HFF-Myc (cell line): ENCODE data around the gene PRKCSH.

Experiments
- DNase-seq: peaks from one replicate; pipeline ENCODE4 v3.0.0-alpha.2; 2011; ENCODE audit warnings: low read depth; ENCODE audit errors: extremely low read depth
- H3K4me3 ChIP-seq: replicated peaks from 2 replicates; pipeline ENCODE4 v1.5.1; 2011; ENCODE audit warnings: low read depth, mild to moderate bottlenecking, control low read depth, low read length
- TF ChIP-seq, protein P1 (sequence below): IDR thresholded peaks from 2 replicates; pipeline ENCODE4 v1.5.1; 2012; ENCODE audit warnings: mild to moderate bottlenecking, low read depth, low read length, control low read depth; ENCODE audit errors: missing control alignments

The PRKCSH gene

DNA sequence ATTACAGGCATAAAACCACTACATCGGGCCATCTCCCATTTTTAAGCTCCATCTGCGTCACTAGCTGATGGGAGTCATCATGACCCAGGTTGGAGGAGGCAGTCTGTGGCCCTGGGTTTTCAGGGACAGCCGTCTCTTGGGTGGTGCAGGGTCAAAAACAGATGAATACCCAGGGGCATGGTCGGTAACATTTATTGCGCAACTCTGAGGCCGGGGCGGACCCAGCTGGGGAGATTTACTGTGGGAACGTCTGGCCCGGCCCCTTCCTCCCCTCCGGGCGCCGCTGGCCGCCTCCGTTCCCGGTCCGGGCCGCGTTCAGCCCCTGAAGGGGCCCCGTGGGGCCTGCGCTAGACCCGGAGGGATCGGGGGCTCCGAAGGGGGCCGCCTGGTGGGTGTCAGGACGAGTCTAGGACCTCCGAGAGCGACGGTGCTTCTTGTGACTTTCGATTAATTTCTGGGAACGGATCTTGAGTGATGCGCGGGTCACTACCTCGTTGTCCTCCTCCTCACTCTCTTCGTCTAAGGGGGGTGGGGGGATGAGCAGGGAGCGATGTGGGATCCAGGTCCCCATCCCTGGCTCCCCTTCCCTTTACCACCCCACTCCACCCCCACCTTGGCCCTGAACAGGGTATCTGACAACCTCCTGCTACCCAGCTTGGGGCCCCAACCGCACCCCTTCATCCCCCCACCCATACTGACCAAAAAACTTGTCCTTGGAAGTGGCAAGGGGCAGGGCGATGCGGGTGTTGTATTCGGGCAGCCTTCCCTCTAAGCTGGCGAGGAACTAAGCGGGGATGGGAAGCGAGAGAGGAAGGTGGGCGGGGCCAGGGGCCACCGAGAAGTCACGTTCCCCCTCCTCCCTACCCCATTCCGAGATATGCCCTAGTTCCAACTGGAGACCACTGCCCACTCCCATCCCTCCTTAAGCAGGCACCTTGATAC, 14.7 kb upstream of the PRKCSH start:
- TF ChIP-seq, protein P1, sequence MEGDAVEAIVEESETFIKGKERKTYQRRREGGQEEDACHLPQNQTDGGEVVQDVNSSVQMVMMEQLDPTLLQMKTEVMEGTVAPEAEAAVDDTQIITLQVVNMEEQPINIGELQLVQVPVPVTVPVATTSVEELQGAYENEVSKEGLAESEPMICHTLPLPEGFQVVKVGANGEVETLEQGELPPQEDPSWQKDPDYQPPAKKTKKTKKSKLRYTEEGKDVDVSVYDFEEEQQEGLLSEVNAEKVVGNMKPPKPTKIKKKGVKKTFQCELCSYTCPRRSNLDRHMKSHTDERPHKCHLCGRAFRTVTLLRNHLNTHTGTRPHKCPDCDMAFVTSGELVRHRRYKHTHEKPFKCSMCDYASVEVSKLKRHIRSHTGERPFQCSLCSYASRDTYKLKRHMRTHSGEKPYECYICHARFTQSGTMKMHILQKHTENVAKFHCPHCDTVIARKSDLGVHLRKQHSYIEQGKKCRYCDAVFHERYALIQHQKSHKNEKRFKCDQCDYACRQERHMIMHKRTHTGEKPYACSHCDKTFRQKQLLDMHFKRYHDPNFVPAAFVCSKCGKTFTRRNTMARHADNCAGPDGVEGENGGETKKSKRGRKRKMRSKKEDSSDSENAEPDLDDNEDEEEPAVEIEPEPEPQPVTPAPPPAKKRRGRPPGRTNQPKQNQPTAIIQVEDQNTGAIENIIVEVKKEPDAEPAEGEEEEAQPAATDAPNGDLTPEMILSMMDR, result no peak
- no peak for DNase-seq
- H3K4me3 ChIP-seq, result no peak overlapping the region

DNA sequence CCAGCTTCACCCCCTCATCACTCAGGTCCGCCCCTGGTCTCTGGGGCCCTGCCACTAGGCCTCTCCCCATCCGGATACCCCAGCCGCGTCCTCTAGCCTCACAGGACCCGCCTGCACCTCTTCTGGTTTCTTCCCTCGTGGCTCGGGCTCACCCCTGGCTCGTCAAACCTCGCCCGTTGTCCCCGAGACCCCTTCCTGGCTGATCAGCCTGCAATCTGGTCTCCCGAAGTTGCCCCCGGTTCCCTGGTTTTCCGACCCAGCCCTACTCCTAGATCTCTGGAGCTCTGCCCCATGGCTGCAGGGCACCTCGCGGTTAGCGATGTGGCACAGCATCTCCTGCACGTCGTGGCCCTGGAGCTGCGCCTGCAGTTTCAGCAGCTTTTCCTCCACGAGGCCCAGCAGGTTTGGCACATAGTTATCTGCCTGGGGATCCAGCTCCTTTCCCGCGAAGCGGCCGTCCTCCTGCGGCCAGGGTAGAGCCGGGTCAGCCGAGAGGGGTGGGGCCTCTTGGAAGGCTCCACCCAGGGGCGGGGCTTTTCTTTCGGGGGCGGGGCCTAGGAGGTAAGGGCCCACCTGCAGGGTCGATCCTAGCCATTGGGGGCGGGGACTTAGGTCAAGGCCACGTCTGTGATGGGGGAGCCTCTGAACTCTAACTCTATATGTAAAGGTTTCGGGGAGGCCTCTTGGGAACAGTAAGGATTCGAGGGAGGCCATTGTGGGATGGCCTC, 13.9 kb upstream of the PRKCSH start:
- TF ChIP-seq, protein P1, result no peak
- DNase-seq, result no peak
- H3K4me3 ChIP-seq, result no peak overlapping the region

DNA sequence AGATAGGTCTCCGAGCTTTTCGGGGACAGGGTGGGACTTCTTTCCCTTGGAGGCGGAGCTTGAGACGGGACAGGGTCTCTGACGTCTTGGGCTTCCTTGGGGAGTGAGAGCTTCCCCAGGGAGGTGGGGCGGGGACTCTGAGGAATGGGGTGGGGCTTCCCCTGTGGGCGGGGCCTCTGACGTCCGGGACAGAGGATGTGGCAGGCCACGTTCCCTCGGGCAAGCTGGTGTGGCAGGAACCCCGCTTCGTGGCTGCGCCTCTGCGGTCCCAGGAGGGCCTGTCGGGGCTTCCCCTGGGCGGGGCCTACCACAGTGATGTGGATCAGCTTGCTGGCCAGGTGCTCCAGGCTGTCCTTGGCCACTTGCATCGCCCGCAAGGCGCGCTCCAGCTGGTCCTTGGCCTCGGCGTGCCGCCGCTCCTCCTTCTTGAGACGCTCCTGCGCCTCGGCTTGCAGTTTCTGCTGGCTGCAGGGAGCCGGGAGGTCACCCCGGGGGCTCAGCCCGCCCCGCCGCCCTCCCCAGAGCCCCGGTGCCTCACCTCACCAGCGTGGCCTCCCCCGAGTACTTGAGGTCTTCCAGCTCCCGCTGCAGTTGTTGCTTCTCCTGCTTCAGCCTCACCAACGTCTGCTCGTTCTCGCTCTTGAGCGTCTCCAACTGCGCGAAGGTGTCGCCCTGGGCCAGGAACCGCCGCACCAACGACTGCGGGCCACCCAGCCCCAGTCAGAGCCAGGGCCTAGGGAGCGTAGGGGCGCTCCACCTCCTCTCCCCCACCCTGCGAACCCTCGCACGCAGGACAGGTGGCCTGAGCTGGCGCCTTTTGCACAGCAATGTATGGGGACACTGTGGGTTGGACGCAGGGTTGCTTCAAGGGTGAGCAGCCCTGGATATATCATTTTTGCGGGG, 13.0 kb upstream of the PRKCSH start:
- no peak for DNase-seq
- TF ChIP-seq, protein P1, result no peak
- no peak overlapping the region for H3K4me3 ChIP-seq

DNA sequence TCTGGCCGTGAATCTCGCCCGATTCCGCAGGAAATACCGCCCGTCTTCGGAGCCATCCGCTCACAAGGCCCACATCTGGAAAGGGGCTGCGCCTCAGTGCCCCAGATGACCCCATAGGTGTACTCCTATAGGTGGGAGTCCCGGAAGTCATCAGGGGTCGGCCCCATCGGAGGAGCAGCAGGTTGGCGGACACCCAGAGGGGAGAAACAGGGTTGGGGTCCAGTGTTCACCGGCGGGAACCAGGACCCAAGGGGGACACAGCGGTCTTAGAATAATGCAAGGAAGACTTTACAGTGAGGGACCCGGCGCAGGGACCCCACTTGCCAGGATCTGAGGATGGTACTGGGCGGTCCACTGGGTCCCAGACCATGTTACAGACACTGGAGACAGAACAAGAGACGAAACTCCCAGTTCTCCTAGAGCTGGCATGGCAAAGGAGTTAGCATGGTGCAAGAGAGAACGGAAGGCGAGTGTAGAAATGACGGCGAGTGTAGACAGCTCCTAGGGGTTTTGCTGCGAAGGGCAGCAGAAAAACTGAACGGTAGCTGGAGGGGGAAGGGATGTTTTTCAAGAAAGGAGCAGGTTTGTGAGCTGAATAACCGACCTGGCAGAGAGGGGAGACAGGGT, 12.2 kb upstream of the PRKCSH start:
- no peak overlapping the region for H3K4me3 ChIP-seq
- no peak for DNase-seq
- TF ChIP-seq, protein P1, result no peak

DNA sequence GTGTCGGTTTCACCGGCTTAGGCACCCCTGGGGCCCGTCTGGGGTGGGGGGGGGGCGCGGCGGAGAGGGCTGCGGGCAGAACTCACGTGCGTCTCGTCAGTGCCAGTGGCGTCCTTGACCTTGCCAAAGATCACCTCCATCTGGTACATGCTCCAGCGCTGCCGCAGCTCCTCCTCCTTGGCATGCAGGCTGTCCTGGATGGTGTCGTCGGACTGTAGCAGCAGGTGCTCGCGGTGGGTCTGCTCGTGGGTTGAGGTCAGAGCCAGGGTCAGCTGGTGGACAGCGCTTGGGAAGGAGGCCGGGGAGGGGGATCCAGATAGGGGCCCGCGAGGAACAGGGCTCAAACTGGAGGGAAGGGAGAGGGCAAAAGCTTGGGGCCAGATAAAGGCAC, 11.6 kb upstream of the PRKCSH start:
- no peak for DNase-seq
- no peak overlapping the region for H3K4me3 ChIP-seq

More for the DNA sequence above, 11.6 kb upstream of the PRKCSH start:
- TF ChIP-seq, protein P1, result no peak
